Uterus (tissue), 4 donors: ENCODE measurements around the gene TFF2. TPM values are rescaled to one million over a fixed set of nuclear protein-coding genes. Genes with fewer than 3 reads are reported as not detected.

Source experiments
- DNase-seq, 2 donors: peaks; one replicate each; pipeline ENCODE4 v3.0.0-alpha.2; 2019 to 2020
- H3K27ac ChIP-seq, 2 donors: fragments of 200-600 bp; sonication (generic); 1 replicate in 1 of 2; 2 replicates in 1 of 2; pipeline ENCODE4 v1.5.1; 2016 to 2018
- H3K27me3 ChIP-seq, 2 donors: fragments of 200-600 bp; sonication (generic); one replicate each; pipeline ENCODE4 v1.5.1; 2018 to 2019; ENCODE audit warnings: control low read depth in 1 of 2
- H3K36me3 ChIP-seq, 2 donors: fragments of 200-600 bp; sonication (generic); one replicate each; pipeline ENCODE4 v1.5.1; 2019; ENCODE audit warnings: control low read depth in 1 of 2
- H3K4me1 ChIP-seq, 2 donors: fragments of 200-600 bp; sonication (generic); one replicate each; pipeline ENCODE4 v1.5.1; 2018 to 2019; ENCODE audit warnings: control low read depth in 1 of 2
- H3K4me3 ChIP-seq, 2 donors: fragments of 200-600 bp; sonication (generic); 1 replicate in 1 of 2; 2 replicates in 1 of 2; pipeline ENCODE4 v1.5.1; 2018 to 2019; ENCODE audit warnings: mild to moderate bottlenecking in 1 of 2
- H3K9me3 ChIP-seq, 2 donors: fragments of 200-600 bp; sonication (generic); one replicate each; pipeline ENCODE4 v1.5.1; 2019; ENCODE audit warnings: control low read depth in 1 of 2
- CTCF ChIP-seq, 4 experiments: fragments of 200-600 bp in 2 of 4; fragments of 450-650 bp in 2 of 4; sonication (generic) in 2 of 4; IDR thresholded peaks; one replicate each; pipeline ENCODE4 v1.5.1; 2016 to 2019; ENCODE audit warnings: antibody characterized with exemption in 4 of 4, mild to moderate bottlenecking in 2 of 4, moderate library complexity in 1 of 4
- POLR2A ChIP-seq, 2 donors: fragments of 450-650 bp; IDR thresholded peaks; one replicate each; pipeline ENCODE4 v1.6.1; 2016; ENCODE audit warnings: antibody characterized with exemption in 2 of 2, mild to moderate bottlenecking in 1 of 2, moderate library complexity in 1 of 2
- intact Hi-C: fragments of 100-400 bp; cut with DNase I; formaldehyde crosslinking; loops from one replicate; pipeline ENCODE4 v1.15.1; 2023; ENCODE audit warnings: low total_unique reads
- total RNA-seq, 4 donors: library from RNA; depleted of rRNA in 3 of 4; stranded (reverse); fragments of >200 nt in 3 of 4; gene quantifications; one replicate each; pipeline versions ENCODE4 v1.1.0 to v1.2.4, GENCODE V29; 2014 to 2023
- donor health status: DM: yes; HTN: yes; CAD: no.

The TFF2 gene
- total RNA-seq, 4 donors from 2014 or later: not detected

DNA sequence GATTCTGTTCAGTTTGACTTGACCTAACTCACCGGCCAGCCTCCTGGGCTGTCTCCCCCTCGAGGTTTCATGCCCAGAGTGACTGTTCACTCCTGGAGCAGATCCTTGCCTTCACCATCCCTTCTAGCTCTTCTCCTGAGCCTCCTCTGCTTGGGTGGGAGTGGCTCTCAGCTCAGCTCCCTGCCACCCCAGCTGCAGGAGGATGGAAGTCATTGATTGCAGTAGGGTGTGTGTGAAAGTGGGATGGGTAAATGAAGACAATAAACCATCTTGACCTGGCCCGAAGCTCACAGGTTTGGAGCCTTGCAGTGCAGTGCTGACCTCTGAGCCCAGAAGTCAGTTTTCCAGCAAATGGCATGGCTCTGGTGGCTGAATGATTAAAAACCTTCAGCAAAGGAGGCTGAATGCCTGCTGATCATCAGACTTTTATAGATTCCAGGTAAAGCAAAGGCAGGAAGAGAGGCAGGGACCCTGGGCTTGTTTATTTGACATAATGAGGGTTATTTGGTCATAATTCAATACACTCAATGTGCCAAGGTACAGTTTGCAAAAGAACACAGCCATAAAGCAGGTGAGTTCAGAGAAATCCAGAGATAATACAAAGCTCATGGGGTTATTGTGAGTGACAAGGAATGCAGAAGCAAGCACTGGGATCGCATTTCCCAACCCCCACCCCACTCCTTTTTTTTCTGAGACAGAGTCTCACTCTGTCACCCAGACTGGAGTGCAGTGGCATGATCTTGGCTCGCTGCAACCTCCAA, 18.1 kb downstream of the TFF2 start:
- Histone ChIP-seq H3K27ac (no peak overlapping the region), H3K4me3 (no peak overlapping the region), H3K27me3 (peaks cover 0 to 9% of the 10 kb centered on the region in 2 donors), H3K9me3 (no peaks in the 10 kb centered on the region), H3K36me3 (no peaks in the 10 kb centered on the region), H3K4me1 (no peaks in the 10 kb centered on the region)
- peak in 1 of 2 donors; percentile 1 for DNase-seq
- intact Hi-C loops: no loop called here
- TF ChIP-seq POLR2A (IDR thresholded peaks at IDR 0.05): no peak
- TF ChIP-seq CTCF (IDR thresholded peaks at IDR 0.05): no peak

- H3K27ac ChIP-seq: no peak overlapping the region
- no peaks in the 10 kb centered on the region for H3K9me3 ChIP-seq
- DNase-seq: no peak
- H3K4me1 ChIP-seq: no peaks in the 10 kb centered on the region
- TF ChIP-seq CTCF (IDR thresholded peaks at IDR 0.05) (no peak), POLR2A (IDR thresholded peaks at IDR 0.05) (no peak)
- no peaks in the 10 kb centered on the region for H3K36me3 ChIP-seq
- intact Hi-C loops: no loop called here
- peaks cover 0 to 9% of the 10 kb centered on the region in 2 donors for H3K27me3 ChIP-seq
- H3K4me3 ChIP-seq: no peak overlapping the region
Measured at GRCh38 chr21:42331660-42332059, 19.1 kb downstream of the TFF2 start.

- TF ChIP-seq CTCF (IDR thresholded peaks at IDR 0.05): no peak
- TF ChIP-seq POLR2A (IDR thresholded peaks at IDR 0.05): no peak
- DNase-seq: no peak
- intact Hi-C loops: no loop called here
- no peak overlapping the region for H3K27ac ChIP-seq
- no peaks in the 10 kb centered on the region for H3K36me3 ChIP-seq
- no peaks in the 10 kb centered on the region for H3K4me1 ChIP-seq
- peaks cover 0 to 9% of the 10 kb centered on the region in 2 donors for H3K27me3 ChIP-seq
- no peak overlapping the region for H3K4me3 ChIP-seq
- H3K9me3 ChIP-seq: no peaks in the 10 kb centered on the region
Measured at GRCh38 chr21:42330380-42331371, 20.1 kb downstream of the TFF2 start.

- Histone ChIP-seq H3K36me3 (no peaks in the 10 kb centered on the region), H3K4me1 (no peaks in the 10 kb centered on the region), H3K9me3 (no peaks in the 10 kb centered on the region), H3K27ac (no peak overlapping the region), H3K4me3 (no peak overlapping the region), H3K27me3 (no peaks in the 10 kb centered on the region)
- intact Hi-C loops: no loop called here
- no peak for DNase-seq
- no peak for TF ChIP-seq POLR2A (IDR thresholded peaks at IDR 0.05)
- no peak for TF ChIP-seq CTCF (IDR thresholded peaks at IDR 0.05)
Measured at GRCh38 chr21:42324896-42325295, 25.9 kb downstream of the TFF2 start.

DNA sequence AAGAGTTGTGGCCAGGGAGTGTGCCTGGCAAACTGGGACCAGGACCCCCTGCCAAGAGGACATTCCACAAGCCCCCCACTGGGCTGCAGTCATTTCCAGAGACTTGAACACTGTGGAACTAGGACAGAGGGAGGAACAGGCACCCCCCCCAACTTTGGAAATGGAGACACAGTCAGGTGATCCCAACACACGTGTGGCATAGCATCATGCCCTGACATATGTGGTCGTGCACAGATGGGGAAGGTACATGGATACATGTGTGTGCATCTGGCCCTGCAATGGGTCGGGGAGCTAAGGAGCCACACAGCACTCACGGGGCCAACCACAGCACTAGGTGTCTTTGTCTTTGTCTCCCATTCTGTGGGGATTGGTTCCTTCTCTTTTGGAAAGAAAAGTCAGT, 28.9 kb downstream of the TFF2 start:
- Histone ChIP-seq H3K4me3 (no peak overlapping the region), H3K27ac (no peak overlapping the region), H3K36me3 (no peaks in the 10 kb centered on the region), H3K9me3 (no peaks in the 10 kb centered on the region), H3K4me1 (no peaks in the 10 kb centered on the region), H3K27me3 (no peaks in the 10 kb centered on the region)
- intact Hi-C loops: no loop called here
- no peak for DNase-seq
- no peak for TF ChIP-seq CTCF (IDR thresholded peaks at IDR 0.05)
- TF ChIP-seq POLR2A (IDR thresholded peaks at IDR 0.05): no peak
